Esophagus muscularis mucosa (tissue), 4 donors: ENCODE results near the gene HES4.

Experiments
- EP300 ChIP-seq: sonication (generic); formaldehyde crosslinking; IDR thresholded peaks from one replicate; pipeline ENCODE4 v1.6.1; 2017; ENCODE audit warnings: antibody characterized with exemption
- POLR2A ChIP-seq: fragments of 450-650 bp; IDR thresholded peaks from one replicate; pipeline ENCODE4 v1.6.1; 2017; ENCODE audit warnings: antibody characterized with exemption, moderate library complexity, mild to moderate bottlenecking, low read depth
- POLR2AphosphoS5 ChIP-seq, 2 donors: sonication (generic); formaldehyde crosslinking; IDR thresholded peaks; one replicate each; pipeline ENCODE4 v1.6.1; 2017; ENCODE audit warnings: antibody characterized with exemption in 2 of 2
- TF ChIP-seq, protein P1 (sequence below), 3 experiments: fragments of 200-600 bp in 2 of 3; fragments of 450-650 bp in 1 of 3; sonication (generic) in 2 of 3; IDR thresholded peaks; one replicate each; pipeline ENCODE4 v1.5.1; 2017 to 2019; ENCODE audit warnings: antibody characterized with exemption in 3 of 3, mild to moderate bottlenecking in 2 of 3, moderate library complexity in 1 of 3

DNA sequence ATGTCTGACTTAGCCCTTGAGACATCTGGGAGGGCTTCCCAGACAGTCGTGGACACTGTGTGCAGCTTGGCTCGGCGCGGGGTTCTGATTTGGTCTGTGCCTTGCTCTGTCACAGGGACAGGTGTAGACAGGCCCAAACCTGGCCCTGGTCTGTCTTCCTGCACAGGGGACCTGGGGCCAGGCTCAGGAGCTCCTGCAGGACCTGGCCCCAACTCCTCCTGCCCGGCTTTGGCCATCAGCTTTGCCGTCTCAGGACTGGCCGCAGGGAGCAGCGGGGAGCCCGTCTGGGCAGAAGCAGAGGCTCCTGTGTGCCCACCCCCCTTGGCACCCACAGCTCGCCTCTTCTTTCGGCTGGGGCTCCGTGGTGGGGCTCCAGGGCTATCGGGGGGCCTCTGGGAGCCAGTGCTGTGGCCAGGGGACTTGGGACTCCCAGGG, 19.7 kb downstream of the HES4 start:
- TF ChIP-seq, protein P1, sequence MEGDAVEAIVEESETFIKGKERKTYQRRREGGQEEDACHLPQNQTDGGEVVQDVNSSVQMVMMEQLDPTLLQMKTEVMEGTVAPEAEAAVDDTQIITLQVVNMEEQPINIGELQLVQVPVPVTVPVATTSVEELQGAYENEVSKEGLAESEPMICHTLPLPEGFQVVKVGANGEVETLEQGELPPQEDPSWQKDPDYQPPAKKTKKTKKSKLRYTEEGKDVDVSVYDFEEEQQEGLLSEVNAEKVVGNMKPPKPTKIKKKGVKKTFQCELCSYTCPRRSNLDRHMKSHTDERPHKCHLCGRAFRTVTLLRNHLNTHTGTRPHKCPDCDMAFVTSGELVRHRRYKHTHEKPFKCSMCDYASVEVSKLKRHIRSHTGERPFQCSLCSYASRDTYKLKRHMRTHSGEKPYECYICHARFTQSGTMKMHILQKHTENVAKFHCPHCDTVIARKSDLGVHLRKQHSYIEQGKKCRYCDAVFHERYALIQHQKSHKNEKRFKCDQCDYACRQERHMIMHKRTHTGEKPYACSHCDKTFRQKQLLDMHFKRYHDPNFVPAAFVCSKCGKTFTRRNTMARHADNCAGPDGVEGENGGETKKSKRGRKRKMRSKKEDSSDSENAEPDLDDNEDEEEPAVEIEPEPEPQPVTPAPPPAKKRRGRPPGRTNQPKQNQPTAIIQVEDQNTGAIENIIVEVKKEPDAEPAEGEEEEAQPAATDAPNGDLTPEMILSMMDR (IDR thresholded peaks at IDR 0.05): no peak
- TF ChIP-seq POLR2A (no peak), POLR2AphosphoS5 (IDR thresholded peaks at IDR 0.05) (no peak), EP300 (no peak)
